Left hindlimb (tissue), 1 donor: Measurements from ENCODE around the gene DRC3.
"Not testable (repeated sequence)": the region's sequence is repeated elsewhere in the genome, so short reads cannot be mapped to it uniquely, and the experiment has no call there.

Experiments
- DNase-seq: peaks from one replicate; pipeline ENCODE4 v3.0.0-alpha.2; 2018

DRC3 gene

DNA sequence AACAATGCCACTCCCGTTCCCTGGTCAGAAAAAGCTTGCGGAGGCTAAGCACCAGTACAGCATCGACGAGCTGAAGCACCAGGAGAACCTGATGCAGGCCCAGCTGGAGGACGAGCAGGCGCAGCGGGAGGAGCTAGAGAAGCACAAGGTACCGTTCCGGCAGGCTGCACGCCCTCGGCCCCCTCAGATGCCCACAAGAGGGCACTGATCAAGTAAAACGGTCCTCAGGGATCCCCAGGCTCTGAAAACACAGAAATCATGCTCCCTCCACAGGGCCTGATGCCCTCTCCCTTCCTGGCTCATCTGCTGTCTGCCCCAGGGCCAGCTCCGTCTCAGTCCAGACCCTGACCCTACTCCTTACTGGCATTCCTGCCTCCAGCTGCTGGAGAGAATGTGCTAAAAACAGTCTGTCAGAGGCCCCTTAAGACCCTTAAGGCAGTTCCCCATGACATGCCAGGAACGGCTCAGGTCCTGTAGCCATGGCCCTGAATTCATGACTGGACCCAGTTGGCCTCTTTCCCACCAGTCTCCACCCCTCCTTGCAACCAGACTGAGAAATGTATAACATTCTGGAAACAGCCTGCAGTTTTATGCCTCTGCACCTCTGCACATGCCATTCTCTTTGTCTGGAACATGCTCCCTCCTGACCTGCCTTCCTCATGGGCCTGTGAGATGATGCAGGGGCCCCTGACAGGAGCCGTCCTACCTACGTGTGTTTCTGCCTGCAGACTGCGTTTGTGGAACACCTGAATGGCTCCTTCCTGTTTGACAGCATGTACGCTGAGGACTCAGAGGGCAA, 21.8 kb downstream of the DRC3 start:
- DNase-seq: no peak

- not testable (repeated sequence) for DNase-seq
Observed at GRCh38 chr17:17995887-17996286, 23.2 kb downstream of the DRC3 start.

- DNase-seq: no peak
Observed at GRCh38 chr17:17998934-17999333, 26.3 kb downstream of the DRC3 start.

DNA sequence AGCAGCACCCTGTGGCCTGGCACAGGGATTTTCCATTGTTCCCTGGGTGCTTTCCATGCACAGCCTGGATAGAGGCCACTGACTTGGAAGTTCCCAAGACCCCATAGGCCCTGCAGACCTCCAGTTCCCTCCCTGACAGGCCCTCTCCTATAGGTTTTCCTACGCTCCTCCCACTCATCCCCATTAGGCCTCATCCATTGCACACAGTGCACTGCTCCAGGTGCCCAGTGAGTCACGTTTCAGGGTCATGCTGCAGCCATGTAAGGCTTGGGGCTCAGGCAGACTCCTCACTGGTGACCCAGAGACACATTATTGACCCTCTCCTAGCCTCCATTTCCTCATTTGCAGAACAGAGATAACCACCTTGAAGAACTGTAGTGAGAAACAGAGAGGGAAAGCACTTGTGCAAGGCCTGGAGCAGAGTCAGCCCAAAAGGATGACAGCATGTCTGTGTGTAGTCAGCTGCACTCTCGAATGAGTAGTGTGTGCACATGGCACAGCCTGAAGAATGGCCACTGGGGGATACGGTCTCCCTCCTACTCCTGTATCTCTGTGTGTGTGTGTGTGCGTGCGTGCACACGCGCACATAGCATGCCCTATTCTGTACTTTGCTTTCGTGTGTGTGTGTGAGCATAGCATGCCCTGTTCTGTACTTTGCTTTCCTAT, 26.8 kb downstream of the DRC3 start:
- DNase-seq: no peak

- DNase-seq: no peak
Observed at GRCh38 chr17:18000030-18000408, 27.4 kb downstream of the DRC3 start.

DNA sequence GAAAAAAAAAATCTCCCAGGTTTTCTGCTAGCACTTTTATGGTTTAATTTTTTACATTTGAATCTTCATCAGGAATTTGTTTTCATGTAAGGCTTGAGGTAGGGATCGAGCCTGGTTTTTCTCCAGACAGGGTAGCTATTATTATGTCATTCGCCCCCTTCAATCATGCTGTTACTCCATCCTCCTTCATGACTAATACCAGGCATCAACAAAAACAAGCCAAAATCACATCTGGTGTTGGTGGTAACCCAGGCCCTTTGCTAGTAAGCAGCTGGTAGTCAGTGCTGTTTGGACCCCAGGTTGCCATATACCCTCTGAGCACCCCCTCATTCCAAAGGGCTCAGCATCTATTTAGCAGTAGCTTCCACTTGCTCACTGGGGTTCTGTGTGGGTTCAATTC, 29.5 kb downstream of the DRC3 start:
- no peak for DNase-seq

- no peak for DNase-seq
Observed at GRCh38 chr17:18004345-18004744, 31.7 kb downstream of the DRC3 start.

DNA sequence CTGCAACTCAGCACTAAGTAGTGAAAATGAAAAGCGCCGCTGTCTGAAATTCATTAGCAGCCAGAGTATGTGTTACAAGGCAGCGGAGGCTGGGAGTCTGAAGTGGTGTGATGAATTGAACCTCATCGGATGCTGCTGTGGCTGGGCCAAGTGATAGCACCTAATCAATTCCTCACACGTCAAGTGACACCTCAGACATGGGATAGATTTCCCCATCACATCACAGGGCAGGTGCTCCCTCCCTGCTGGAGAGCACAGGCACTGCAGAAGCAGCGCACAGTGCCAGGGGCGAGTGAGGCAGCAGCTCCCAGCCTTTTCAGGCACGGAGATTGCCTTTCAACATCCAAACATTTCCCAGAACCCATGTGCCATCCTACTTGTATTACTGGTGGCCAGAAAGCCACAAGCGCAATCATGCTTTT, 32.2 kb downstream of the DRC3 start:
- no peak for DNase-seq

- no peak for DNase-seq
Observed at GRCh38 chr17:18005496-18005895, 32.8 kb downstream of the DRC3 start.

- DNase-seq: no peak
Observed at GRCh38 chr17:18006495-18007239, 34.0 kb downstream of the DRC3 start.

DNA sequence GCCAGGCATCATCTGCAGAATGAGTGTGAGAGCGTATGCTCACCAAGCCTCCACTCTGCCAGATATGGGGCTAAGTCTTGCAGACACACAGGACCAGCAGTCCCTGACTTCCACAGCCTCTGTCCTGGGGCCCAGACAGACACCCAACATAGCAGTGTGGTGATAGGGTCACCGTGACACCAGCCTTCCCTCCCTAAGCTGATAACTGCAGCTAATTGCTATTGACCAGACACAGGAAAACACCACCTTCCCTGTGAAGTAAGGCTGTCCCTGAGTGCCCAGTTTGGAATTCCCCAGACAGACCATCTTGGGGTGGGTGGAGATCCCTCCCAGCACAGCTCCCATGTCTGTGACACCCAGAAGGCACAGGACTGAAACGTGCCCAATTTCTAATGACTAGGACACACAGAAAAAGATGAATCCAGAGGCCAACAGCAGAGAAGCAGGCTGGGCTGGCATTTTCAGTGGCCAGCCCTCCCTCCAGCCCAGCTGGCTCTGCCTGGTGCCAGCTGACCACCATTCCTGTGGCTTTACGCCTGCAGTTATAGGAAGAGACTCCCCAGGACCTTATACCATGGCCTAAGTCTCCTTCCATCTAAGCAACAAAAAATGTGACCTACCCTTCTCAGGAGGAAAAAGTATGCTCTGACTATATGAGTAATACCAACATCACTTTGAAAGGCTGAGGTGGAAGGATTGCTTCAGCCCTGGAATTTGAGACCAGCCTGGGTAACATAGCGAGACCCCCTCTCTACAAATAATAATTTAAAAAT, 36.0 kb downstream of the DRC3 start:
- no peak for DNase-seq

DNA sequence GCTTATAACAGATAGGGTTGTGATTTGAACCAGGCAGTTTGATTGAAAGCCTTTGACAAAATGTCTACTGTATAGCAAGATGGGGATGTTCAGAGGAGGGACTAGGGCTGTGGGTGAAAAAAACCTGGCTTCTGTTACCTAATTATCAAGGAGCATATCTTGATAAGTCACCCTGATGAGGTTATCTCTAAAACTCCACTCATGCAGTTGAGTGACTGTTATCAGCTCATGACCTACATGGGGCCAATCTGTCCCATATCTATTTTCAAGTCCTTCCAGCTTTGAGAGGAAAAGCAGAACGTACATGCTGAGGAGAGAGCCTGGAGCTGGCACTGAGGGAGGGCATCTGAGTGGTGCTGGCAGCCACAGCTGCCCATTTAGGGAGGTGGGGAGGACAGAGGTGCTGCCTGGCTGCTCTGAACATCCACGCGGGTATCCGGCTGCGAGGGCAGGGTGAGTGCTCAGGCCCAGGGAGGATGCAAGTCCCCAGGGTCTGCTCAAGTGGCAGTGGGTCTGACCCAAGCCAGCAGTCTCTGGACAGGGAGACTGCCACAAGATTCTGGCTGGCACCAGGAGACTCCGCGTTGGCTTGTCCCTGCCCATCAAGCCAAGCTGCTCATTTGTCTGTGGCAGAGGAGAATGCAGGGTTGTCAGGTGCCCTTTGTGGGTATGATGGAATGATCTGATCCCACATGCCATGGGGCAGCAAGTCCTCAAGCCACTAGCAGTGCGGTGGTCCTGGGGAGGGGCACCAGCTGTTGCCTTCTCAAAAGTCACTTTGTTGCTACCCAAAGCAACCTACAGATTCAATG, 37.2 kb downstream of the DRC3 start:
- DNase-seq: no peak

- no peak for DNase-seq
Observed at GRCh38 chr17:18011286-18011685, 38.6 kb downstream of the DRC3 start.

- no peak for DNase-seq
Observed at GRCh38 chr17:18014006-18014405, 41.3 kb downstream of the DRC3 start.

GRCh38 chr17:18015593-18015992, 42.9 kb downstream of the DRC3 start:
- DNase-seq: no peak

- no peak for DNase-seq
Observed at GRCh38 chr17:18016426-18016825, 43.8 kb downstream of the DRC3 start.

GRCh38 chr17:18017958-18018357, 45.3 kb downstream of the DRC3 start:
- no peak for DNase-seq

- no peak for DNase-seq
Observed at GRCh38 chr17:18018411-18018921, 45.8 kb downstream of the DRC3 start.

DNA sequence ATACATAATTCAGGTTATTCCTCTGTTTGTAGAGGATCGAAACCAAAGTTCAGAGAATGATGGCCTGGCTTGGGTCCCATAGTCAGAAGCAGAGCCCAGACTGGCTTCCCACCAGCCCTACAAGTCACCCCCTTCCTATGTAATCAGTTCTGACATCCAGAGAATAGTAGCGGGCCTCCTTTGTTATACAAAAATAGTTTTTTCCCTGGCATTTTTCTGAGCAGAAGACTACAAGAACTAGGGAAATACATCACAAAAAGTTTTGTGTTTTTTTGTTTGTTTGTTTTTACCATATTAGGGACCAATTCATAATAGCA, 47.1 kb downstream of the DRC3 start:
- DNase-seq: no peak

DNA sequence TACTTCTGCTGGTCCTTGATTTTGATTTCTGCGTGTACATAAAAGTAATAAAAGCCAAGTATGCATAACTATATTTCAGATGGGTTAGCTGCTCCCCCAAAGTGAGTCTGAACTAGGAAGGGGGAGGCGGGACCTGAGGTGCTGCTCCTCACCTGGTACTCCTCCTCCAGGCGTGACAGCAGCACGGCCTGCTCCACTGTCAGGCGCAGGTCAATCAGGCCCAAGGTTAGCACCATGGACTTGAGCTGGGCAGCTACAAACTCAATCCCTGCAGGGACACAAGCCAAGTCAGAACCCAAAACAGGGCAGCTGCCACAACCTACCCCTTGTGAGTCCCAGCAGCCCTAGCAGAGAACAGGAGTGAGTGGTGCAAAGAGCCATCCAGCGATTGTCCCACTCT, 48.3 kb downstream of the DRC3 start:
- DNase-seq: no peak

DNA sequence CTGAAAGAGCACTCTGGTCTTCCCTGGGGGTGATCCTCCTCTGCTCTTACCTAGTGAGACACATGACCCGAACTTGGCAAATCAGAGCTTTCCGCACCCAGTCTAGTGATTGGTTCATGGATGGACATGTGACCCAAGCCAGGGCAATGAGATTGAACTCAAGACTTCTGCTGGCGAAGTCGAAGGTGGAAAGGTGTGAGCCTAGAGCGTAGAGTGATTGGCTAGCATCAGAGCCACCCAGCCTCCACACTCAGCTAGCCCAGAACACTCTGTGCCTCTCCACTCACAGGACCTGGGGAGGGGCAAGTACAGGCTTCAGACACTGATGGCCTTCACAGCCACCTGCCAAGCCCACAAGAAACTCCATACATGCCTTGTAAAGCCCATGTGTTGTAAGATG, 48.7 kb downstream of the DRC3 start:
- no peak for DNase-seq
